CD4-positive, alpha-beta T cell (primary cell): ENCODE results near the gene ODC1. TPM values are rescaled to one million over a fixed set of nuclear protein-coding genes. Genes with fewer than 3 reads are reported as not detected.
A peak's percentile ranks its signal among the peaks of the same experiment; 100 is the strongest.

Source experiments
- ATAC-seq: fragments of 200-7000 bp; cut with Tn5 transposase; one replicate; pipeline ENCODE4 v1.10.0; 2022; ENCODE audit warnings: mild to moderate bottlenecking; ENCODE audit not compliant: poor library complexity
- CTCF ChIA-PET: fragments of 350-600 bp; sonication (Branson Sonifier 250); formaldehyde crosslinking; loops from one replicate; lab custom pipeline; 2021; ENCODE audit warnings: antibody characterized with exemption, inconsistent platforms; lab: Charles Lee
- POLR2A ChIA-PET: fragments of 350-600 bp; sonication (Branson Sonifier 250); formaldehyde crosslinking; loops from one replicate; lab custom pipeline; 2021; ENCODE audit warnings: antibody characterized with exemption, inconsistent platforms; lab: Charles Lee
- DNase-seq, 14 experiments: peaks; one replicate each; pipeline ENCODE4 v3.0.0-alpha.2; 2013 to 2020; ENCODE audit warnings: mixed read lengths in 2 of 14
- H3K27ac ChIP-seq, 2 donors: one replicate each; pipeline versions ENCODE4 v1.5.1 to v1.7.0; 2013; ENCODE audit warnings: low read length in 2 of 2, low read depth in 1 of 2, mild to moderate bottlenecking in 1 of 2
- H3K27me3 ChIP-seq, 2 experiments: 1 replicate in 1 of 2; 2 replicates in 1 of 2; pipeline versions ENCODE4 v1.6.1 to v1.7.0; 2013; ENCODE audit warnings: low read length in 2 of 2, control low read depth in 1 of 2, mild to moderate bottlenecking in 1 of 2, moderate library complexity in 1 of 2; ENCODE audit not compliant: insufficient read depth in 2 of 2, control insufficient read depth in 1 of 2
- H3K36me3 ChIP-seq: one replicate; pipeline ENCODE4 v1.6.1; 2013; ENCODE audit warnings: low read length, control low read depth; ENCODE audit not compliant: insufficient read depth
- H3K4me1 ChIP-seq: one replicate; pipeline ENCODE4 v1.6.1; 2013; ENCODE audit warnings: low read length, control low read depth; ENCODE audit not compliant: insufficient read depth
- H3K4me3 ChIP-seq: one replicate; pipeline ENCODE4 v1.5.1; 2013; ENCODE audit warnings: mild to moderate bottlenecking, low read length, moderate library complexity
- H3K9me3 ChIP-seq, 2 experiments: 1 replicate in 1 of 2; 2 replicates in 1 of 2; pipeline versions ENCODE4 v1.6.1 to v1.7.0; 2013; ENCODE audit warnings: low read length in 2 of 2, mild to moderate bottlenecking in 2 of 2, control low read depth in 1 of 2, moderate library complexity in 1 of 2; ENCODE audit not compliant: control insufficient read depth in 1 of 2, insufficient read depth in 1 of 2
- H3K27ac Mint-ChIP-seq: one replicate; pipeline ENCODE4 v1.8.0; 2020; ENCODE audit warnings: mixed read lengths
- H3K27me3 Mint-ChIP-seq: one replicate; pipeline ENCODE4 v1.8.0; 2021; ENCODE audit warnings: mixed read lengths
- H3K36me3 Mint-ChIP-seq: one replicate; pipeline ENCODE4 v1.8.0; 2021; ENCODE audit warnings: low read depth, mixed read lengths
- H3K4me1 Mint-ChIP-seq: one replicate; pipeline ENCODE4 v1.8.0; 2021; ENCODE audit warnings: low read depth, mixed read lengths
- H3K4me3 Mint-ChIP-seq: one replicate; pipeline ENCODE4 v1.8.0; 2020; ENCODE audit warnings: mild to moderate bottlenecking, mixed read lengths
- H3K9me3 Mint-ChIP-seq: one replicate; pipeline ENCODE4 v1.8.0; 2020; ENCODE audit warnings: mixed read lengths
- CTCF ChIP-seq: fragments of 200-600 bp; IDR thresholded peaks from one replicate; pipeline ENCODE4 v1.8.0; 2022; ENCODE audit warnings: antibody characterized with exemption, mild to moderate bottlenecking
- intact Hi-C, 2 experiments: fragments of 100-400 bp; cut with DNase I in 1 of 2; cut with micrococcal nuclease in 1 of 2; formaldehyde crosslinking; loops; one replicate each; pipeline versions ENCODE4 v1.15.1 to v1.9.0; 2023 to 2025; cut with DNase I, micrococcal nuclease
- total RNA-seq, 174 experiments: library from RNA in 2 of 174; stranded (reverse) in 2 of 174; gene quantifications; one replicate each; pipeline ENCODE4 v1.2.3 and lab custom pipeline; 2021 to 2026

ODC1 gene
- total RNA-seq, 2 experiments from 2014 or later, result 162 to 164 TPM

DNA sequence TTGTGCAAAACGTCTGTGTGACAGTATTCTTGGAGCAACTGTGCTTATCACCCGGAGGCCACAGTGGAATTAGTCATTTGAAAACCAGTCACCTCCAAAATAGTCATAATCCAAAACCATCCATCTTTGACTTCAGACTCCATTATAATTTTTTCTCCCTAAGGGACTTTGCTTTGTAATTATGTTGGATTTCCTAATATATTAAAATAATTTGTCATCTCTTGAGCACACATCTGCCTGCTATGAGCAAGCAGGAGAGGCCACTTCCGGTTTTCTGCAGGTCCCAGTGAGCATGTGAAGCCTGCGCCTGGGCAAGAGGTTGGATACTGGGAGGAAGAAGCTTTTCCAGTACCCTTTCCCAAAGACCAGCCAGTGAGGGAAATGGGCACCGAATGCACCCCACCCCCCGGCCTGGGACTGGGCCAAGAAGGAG lies 57.7 kb downstream of the ODC1 start:
- no peaks in the 10 kb centered on the region for H3K9me3 ChIP-seq
- no peak for ATAC-seq
- intact Hi-C loops, result no loop called here
- POLR2A ChIA-PET, result no interaction called here
- no peaks in the 10 kb centered on the region for H3K27me3 ChIP-seq
- peaks cover 3% of the 10 kb centered on the region for H3K36me3 Mint-ChIP-seq
- peaks cover 81% of the 10 kb centered on the region for H3K4me1 Mint-ChIP-seq
- peak overlapping the region; percentile 62 for H3K27ac Mint-ChIP-seq
- CTCF ChIA-PET, result no interaction called here
- DNase-seq, result peak in 1 of 14 experiments; percentile 40
- no peak overlapping the region for H3K27ac ChIP-seq
- H3K27me3 Mint-ChIP-seq, result no peaks in the 10 kb centered on the region
- H3K4me3 Mint-ChIP-seq, result no peak overlapping the region
- TF ChIP-seq CTCF, result no peak
- peaks cover 14% of the 10 kb centered on the region for H3K36me3 ChIP-seq
- H3K9me3 Mint-ChIP-seq, result no peaks in the 10 kb centered on the region
- peaks cover 62% of the 10 kb centered on the region for H3K4me1 ChIP-seq
- H3K4me3 ChIP-seq, result no peak overlapping the region

Other genes starting within 250 kb of the ODC1 start
- 10 to 100 TPM; 24.9 to 27.9 TPM for gene HPCAL1, start 145.4 kb downstream of the ODC1 start, total RNA-seq
- 10 to 100 TPM; 19.0 to 19.6 TPM for gene NOL10, start 241.6 kb upstream of the ODC1 start, total RNA-seq